ENCODE data around the gene DNAH17.

Gene DNAH17

DNA sequence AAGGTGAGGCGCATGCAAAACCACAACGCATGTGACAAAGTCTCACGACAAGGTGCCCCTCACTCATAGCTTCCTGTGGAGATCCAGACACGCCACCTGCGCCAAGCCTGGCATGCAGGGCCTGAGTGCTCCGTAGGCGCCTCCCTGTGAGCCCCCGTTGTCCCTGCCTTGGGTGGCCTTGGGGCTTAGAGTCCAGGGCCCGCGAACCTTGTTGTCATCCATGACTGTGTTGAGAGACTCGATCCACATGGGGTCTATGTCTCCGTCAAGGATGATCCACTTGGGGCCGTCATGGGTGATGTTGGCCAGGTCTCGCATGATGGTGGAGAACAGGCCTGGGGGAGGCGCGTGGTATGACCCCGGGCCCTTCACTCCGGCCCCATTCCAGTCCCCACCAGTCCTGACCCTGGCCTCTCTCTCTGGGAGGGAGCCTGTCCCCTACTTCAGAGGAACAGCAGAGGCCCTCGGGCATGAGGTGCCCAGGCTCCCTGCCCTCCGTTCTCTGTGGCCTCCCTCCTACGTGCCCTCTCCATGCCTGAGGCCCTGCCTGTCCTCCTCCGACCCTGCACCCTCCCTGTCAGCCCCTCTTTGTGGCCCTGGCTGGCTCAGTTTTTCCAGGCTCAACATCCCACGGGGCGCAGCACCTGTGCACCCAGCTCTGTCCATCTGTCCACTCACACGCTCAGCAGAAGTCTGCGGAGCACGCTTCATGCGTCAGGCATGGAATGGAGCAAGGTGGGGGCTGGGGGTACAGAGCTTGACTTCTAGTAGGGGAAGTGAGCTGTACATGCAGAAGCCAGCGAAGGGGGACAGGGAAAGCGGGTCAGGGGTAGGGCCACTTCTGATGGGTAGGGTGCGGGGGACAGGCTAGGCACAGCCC, 85.7 kb downstream of the DNAH17 start:
- no peak overlapping the region for H3K4me3 ChIP-seq (ENCODE audit: low read length)
- TF ChIP-seq, protein P1, sequence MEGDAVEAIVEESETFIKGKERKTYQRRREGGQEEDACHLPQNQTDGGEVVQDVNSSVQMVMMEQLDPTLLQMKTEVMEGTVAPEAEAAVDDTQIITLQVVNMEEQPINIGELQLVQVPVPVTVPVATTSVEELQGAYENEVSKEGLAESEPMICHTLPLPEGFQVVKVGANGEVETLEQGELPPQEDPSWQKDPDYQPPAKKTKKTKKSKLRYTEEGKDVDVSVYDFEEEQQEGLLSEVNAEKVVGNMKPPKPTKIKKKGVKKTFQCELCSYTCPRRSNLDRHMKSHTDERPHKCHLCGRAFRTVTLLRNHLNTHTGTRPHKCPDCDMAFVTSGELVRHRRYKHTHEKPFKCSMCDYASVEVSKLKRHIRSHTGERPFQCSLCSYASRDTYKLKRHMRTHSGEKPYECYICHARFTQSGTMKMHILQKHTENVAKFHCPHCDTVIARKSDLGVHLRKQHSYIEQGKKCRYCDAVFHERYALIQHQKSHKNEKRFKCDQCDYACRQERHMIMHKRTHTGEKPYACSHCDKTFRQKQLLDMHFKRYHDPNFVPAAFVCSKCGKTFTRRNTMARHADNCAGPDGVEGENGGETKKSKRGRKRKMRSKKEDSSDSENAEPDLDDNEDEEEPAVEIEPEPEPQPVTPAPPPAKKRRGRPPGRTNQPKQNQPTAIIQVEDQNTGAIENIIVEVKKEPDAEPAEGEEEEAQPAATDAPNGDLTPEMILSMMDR (IDR thresholded peaks at IDR 0.05; ENCODE audit: low read length) = no peak
- TF ChIP-seq EZH2 (optimal IDR thresholded peaks at IDR 0.05; ENCODE audit: low read depth, low read length) = no peak
- TF ChIP-seq EZH2phosphoT487 (IDR thresholded peaks at IDR 0.05; ENCODE audit: low read length) = no peak
- H3K79me2 ChIP-seq (ENCODE audit: low read length) = no peaks in the 10 kb centered on the region
- no peak overlapping the region for H3K4me2 ChIP-seq (ENCODE audit: low read depth, low read length)
- H3K9me2 ChIP-seq (replicated peaks; ENCODE audit: insufficient read depth, low read length) = no peaks in the 10 kb centered on the region
- no peak overlapping the region for H3K27ac ChIP-seq (ENCODE audit: low read length)
- H3K9me3 ChIP-seq (replicated peaks; ENCODE audit: insufficient read depth, low read length) = no peaks in the 10 kb centered on the region
- H4K20me1 ChIP-seq (ENCODE audit: insufficient read depth, low read length) = no peaks in the 10 kb centered on the region
- H3K4me1 ChIP-seq (ENCODE audit: low read length) = no peaks in the 10 kb centered on the region
- H3K9ac ChIP-seq (ENCODE audit: low read length) = no peak overlapping the region
- no peak overlapping the region for H2AFZ ChIP-seq (ENCODE audit: low read length)
- no peak for DNase-seq
- peaks cover 82% of the 10 kb centered on the region for H3K27me3 ChIP-seq (replicated peaks; ENCODE audit: insufficient read depth, low read length)
- H3F3A ChIP-seq (ENCODE audit: insufficient read depth, low read length) = no peaks in the 10 kb centered on the region
- no peaks in the 10 kb centered on the region for H3K36me3 ChIP-seq (replicated peaks; ENCODE audit: insufficient read depth, low read length)

DNA sequence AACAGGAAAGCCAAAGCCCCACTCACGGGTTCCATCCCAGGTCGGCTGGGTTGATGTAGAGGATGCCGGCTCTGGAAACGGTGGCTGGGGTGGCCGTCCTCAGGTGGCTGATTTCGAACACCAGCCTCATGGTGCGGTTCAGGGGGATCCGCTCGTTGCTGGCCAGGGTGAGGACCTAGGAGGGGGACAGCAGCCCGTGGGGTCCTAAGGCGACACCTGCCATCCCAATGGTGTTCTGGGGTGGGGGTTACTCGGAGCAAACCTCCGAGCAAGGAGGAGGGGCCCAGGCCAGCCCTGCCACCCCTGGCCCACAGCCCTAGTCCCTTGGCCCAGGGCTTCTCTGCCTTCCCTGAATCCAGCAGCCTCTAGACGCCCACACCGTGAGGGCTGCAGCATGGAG, 86.5 kb downstream of the DNAH17 start:
- no peak overlapping the region for H3K27ac ChIP-seq (ENCODE audit: low read length)
- no peaks in the 10 kb centered on the region for H3K9me3 ChIP-seq (replicated peaks; ENCODE audit: insufficient read depth, low read length)
- no peaks in the 10 kb centered on the region for H3F3A ChIP-seq (ENCODE audit: insufficient read depth, low read length)
- no peaks in the 10 kb centered on the region for H3K4me1 ChIP-seq (ENCODE audit: low read length)
- H3K36me3 ChIP-seq (replicated peaks; ENCODE audit: insufficient read depth, low read length) = no peaks in the 10 kb centered on the region
- no peak for DNase-seq
- H3K79me2 ChIP-seq (ENCODE audit: low read length) = no peaks in the 10 kb centered on the region
- TF ChIP-seq, protein P1 (IDR thresholded peaks at IDR 0.05; ENCODE audit: low read length) = no peak
- no peak for TF ChIP-seq EZH2 (optimal IDR thresholded peaks at IDR 0.05; ENCODE audit: low read depth, low read length)
- TF ChIP-seq EZH2phosphoT487 (IDR thresholded peaks at IDR 0.05; ENCODE audit: low read length) = no peak
- H3K9ac ChIP-seq (ENCODE audit: low read length) = no peak overlapping the region
- H3K4me2 ChIP-seq (ENCODE audit: low read depth, low read length) = no peak overlapping the region
- H3K4me3 ChIP-seq (ENCODE audit: low read length) = no peak overlapping the region
- H2AFZ ChIP-seq (ENCODE audit: low read length) = no peak overlapping the region
- peaks cover 87% of the 10 kb centered on the region for H3K27me3 ChIP-seq (replicated peaks; ENCODE audit: insufficient read depth, low read length)
- H3K9me2 ChIP-seq (replicated peaks; ENCODE audit: insufficient read depth, low read length) = no peaks in the 10 kb centered on the region
- no peaks in the 10 kb centered on the region for H4K20me1 ChIP-seq (ENCODE audit: insufficient read depth, low read length)

DNA sequence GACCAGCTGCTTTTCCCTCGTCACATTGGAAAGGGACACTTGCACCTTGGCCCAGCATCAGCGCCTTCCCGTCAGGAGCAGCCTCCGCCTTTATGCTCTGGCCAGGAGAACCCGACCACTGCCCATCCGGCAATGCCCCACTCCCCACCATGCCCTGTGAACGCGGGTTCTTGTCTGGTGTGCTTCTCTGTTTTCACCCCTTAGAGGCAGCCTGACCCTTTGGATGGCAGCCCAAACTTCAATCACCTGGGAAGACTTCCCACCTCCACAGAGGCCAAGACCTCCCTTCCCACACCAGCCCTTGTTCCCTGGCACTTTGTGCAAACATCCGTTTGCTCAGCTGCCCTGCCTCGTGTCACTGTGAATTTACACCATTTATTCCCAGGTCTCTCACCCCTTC, 87.0 kb downstream of the DNAH17 start:
- DNase-seq = no peak
- H2AFZ ChIP-seq (ENCODE audit: low read length) = no peak overlapping the region
- TF ChIP-seq EZH2phosphoT487 (IDR thresholded peaks at IDR 0.05; ENCODE audit: low read length) = no peak
- TF ChIP-seq, protein P1 (IDR thresholded peaks at IDR 0.05; ENCODE audit: low read length) = no peak
- TF ChIP-seq EZH2 (optimal IDR thresholded peaks at IDR 0.05; ENCODE audit: low read depth, low read length) = no peak
- H3K4me1 ChIP-seq (ENCODE audit: low read length) = no peaks in the 10 kb centered on the region
- no peaks in the 10 kb centered on the region for H3K36me3 ChIP-seq (replicated peaks; ENCODE audit: insufficient read depth, low read length)
- H3K27me3 ChIP-seq (replicated peaks; ENCODE audit: insufficient read depth, low read length) = peaks cover 85% of the 10 kb centered on the region
- no peak overlapping the region for H3K4me3 ChIP-seq (ENCODE audit: low read length)
- no peaks in the 10 kb centered on the region for H3F3A ChIP-seq (ENCODE audit: insufficient read depth, low read length)
- no peak overlapping the region for H3K4me2 ChIP-seq (ENCODE audit: low read depth, low read length)
- H4K20me1 ChIP-seq (ENCODE audit: insufficient read depth, low read length) = no peaks in the 10 kb centered on the region
- no peak overlapping the region for H3K27ac ChIP-seq (ENCODE audit: low read length)
- no peaks in the 10 kb centered on the region for H3K9me3 ChIP-seq (replicated peaks; ENCODE audit: insufficient read depth, low read length)
- H3K9ac ChIP-seq (ENCODE audit: low read length) = no peak overlapping the region
- no peaks in the 10 kb centered on the region for H3K9me2 ChIP-seq (replicated peaks; ENCODE audit: insufficient read depth, low read length)
- no peaks in the 10 kb centered on the region for H3K79me2 ChIP-seq (ENCODE audit: low read length)

Measured in MM.1S (cell line).